Ovary (tissue), 3 donors: ENCODE measurements around the gene TLR7.

Source experiments
- POLR2A ChIP-seq: fragments of 450-650 bp; IDR thresholded peaks from one replicate; pipeline ENCODE4 v1.6.1; 2017; ENCODE audit warnings: antibody characterized with exemption, mild to moderate bottlenecking, moderate library complexity
- TF ChIP-seq, protein P1 (sequence below), 3 donors: fragments of 450-650 bp in 2 of 3; fragments of 200-600 bp in 1 of 3; IDR thresholded peaks; one replicate each; pipeline versions ENCODE4 v1.5.1 to v1.8.0; 2016 to 2022; ENCODE audit warnings: antibody characterized with exemption in 3 of 3, mild to moderate bottlenecking in 1 of 3
- donor health status: DM: no; HTN: no; CAD: no.

GRCh38 chrX:12865359-12865758 lies 1.5 kb upstream of the TLR7 start:
- TF ChIP-seq, protein P1, sequence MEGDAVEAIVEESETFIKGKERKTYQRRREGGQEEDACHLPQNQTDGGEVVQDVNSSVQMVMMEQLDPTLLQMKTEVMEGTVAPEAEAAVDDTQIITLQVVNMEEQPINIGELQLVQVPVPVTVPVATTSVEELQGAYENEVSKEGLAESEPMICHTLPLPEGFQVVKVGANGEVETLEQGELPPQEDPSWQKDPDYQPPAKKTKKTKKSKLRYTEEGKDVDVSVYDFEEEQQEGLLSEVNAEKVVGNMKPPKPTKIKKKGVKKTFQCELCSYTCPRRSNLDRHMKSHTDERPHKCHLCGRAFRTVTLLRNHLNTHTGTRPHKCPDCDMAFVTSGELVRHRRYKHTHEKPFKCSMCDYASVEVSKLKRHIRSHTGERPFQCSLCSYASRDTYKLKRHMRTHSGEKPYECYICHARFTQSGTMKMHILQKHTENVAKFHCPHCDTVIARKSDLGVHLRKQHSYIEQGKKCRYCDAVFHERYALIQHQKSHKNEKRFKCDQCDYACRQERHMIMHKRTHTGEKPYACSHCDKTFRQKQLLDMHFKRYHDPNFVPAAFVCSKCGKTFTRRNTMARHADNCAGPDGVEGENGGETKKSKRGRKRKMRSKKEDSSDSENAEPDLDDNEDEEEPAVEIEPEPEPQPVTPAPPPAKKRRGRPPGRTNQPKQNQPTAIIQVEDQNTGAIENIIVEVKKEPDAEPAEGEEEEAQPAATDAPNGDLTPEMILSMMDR (IDR thresholded peaks at IDR 0.05), result no peak
- no peak for TF ChIP-seq POLR2A
